Measurements from ENCODE around the gene MFSD12. TPM values are rescaled to one million over a fixed set of nuclear protein-coding genes. Genes with fewer than 3 reads are reported as not detected.

Gene MFSD12
- total and polyA plus RNA-seq, 4 donors, result 25.5 to 78.4 (median 62.2) TPM

DNA sequence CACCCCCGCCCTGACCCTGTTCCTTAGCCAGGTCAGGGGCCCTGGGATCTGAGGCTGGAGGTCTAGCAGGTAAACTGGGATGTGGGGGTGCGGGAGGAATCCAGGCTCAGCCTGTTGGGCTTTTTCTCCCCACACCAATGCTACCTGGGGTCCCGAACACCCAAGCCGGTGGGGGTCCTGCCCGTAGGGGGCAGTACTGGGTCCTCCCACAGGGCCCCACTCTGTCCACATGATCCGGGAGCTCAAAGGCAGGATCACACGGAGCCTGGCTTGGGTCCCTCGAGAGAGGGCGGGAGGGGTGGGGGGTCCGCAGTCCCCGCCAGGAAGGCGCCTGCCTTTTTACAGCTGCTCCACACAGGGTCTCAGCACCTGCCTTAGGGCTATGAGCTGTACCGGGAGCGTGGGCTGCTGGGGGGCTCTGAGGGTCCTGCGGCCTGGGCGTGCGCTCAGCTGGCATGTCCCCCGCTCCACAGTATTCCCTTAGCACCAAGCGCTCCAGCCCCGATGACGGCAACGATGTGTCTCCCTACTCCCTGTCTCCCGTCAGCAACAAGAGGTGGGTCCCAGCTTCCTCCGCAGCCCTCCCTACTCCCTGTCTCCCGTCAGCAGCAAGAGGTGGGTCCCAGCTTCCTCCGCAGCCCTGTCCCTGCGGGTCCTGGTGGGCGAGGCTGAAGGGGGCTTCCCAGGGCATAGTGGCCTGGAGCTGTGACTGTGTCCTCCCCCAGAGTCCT lies 30.7 kb downstream of the MFSD12 start:
- no peak for TF ChIP-seq CTCF (IDR thresholded peaks at IDR 0.05; ENCODE audit: control extremely low read depth, extremely low read depth)
- DNase-seq, result no peak
- 93 to 97% methylated on average over 28 of the region's 28 CpGs for WGBS, 2 donors
- no peak for ATAC-seq (ENCODE audit: insufficient read depth, low FRiP score)
- Histone ChIP-seq H3K4me1 (ENCODE audit: control insufficient read depth in 5 of 5, insufficient read depth in 5 of 5, low read length in 5 of 5) (no peaks in the 10 kb centered on the region), H3K9ac (ENCODE audit: insufficient read depth in 1 of 2, low read length in 2 of 2) (no peak overlapping the region), H3K36me3 (ENCODE audit: control insufficient read depth in 4 of 4, insufficient read depth in 4 of 4, low read length in 4 of 4) (peaks cover 7 to 67% (median 30%) of the 10 kb centered on the region in 4 donors), H3K9me3 (ENCODE audit: control insufficient read depth in 4 of 4, insufficient read depth in 3 of 4, low read length in 3 of 4) (no peaks in the 10 kb centered on the region), H3K27ac (ENCODE audit: low read depth in 1 of 2, low read length in 1 of 2) (no peak overlapping the region), H3K4me3 (no peak overlapping the region), H3K27me3 (ENCODE audit: control insufficient read depth in 3 of 3, insufficient read depth in 3 of 3, low read length in 2 of 3) (no peaks in the 10 kb centered on the region)

DNA sequence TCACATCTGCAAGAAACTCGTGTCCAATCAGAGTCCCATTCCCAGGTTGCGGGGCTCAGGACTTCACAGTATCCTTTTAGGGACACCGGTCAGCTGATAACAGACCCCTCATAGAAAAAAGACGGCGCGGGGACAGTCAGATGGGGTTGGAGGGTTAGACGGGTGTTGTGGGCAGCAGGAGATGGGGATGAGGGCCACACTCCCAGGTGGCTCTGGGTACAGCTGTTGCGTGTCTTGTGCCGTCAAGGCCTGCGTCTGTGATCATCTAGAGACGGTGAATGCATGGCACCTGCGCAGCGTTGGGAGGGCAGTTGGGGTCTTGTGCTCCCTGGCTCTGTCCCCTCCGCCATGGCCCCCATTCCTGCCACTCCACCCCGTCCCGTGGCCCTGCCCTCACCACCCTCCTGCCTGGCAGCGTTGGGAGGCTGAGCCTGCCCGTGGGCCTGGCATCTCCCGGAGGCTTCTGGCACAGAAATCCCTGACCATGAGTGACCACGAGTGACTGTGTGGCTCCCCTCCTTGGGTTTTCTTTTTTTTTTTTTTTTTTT lies 32.4 kb downstream of the MFSD12 start:
- DNase-seq, result no peak
- no peak for TF ChIP-seq CTCF (IDR thresholded peaks at IDR 0.05; ENCODE audit: control extremely low read depth, extremely low read depth)
- H3K9me3 ChIP-seq (ENCODE audit: control insufficient read depth in 4 of 4, insufficient read depth in 3 of 4, low read length in 3 of 4), result peaks cover 0 to 1% (median 0%) of the 10 kb centered on the region in 4 donors
- H3K36me3 ChIP-seq (ENCODE audit: control insufficient read depth in 4 of 4, insufficient read depth in 4 of 4, low read length in 4 of 4), result peaks cover 3 to 54% (median 26%) of the 10 kb centered on the region in 4 donors
- no peak overlapping the region for H3K9ac ChIP-seq (ENCODE audit: insufficient read depth in 1 of 2, low read length in 2 of 2)
- WGBS, 2 donors, result 95 to 96% methylated on average over 20 of the region's 20 CpGs
- H3K27ac ChIP-seq (ENCODE audit: low read depth in 1 of 2, low read length in 1 of 2), result no peak overlapping the region
- H3K4me1 ChIP-seq (ENCODE audit: control insufficient read depth in 5 of 5, insufficient read depth in 5 of 5, low read length in 5 of 5), result no peaks in the 10 kb centered on the region
- H3K27me3 ChIP-seq (ENCODE audit: control insufficient read depth in 3 of 3, insufficient read depth in 3 of 3, low read length in 2 of 3), result no peaks in the 10 kb centered on the region
- H3K4me3 ChIP-seq, result no peak overlapping the region
- no peak for ATAC-seq (ENCODE audit: insufficient read depth, low FRiP score)

DNA sequence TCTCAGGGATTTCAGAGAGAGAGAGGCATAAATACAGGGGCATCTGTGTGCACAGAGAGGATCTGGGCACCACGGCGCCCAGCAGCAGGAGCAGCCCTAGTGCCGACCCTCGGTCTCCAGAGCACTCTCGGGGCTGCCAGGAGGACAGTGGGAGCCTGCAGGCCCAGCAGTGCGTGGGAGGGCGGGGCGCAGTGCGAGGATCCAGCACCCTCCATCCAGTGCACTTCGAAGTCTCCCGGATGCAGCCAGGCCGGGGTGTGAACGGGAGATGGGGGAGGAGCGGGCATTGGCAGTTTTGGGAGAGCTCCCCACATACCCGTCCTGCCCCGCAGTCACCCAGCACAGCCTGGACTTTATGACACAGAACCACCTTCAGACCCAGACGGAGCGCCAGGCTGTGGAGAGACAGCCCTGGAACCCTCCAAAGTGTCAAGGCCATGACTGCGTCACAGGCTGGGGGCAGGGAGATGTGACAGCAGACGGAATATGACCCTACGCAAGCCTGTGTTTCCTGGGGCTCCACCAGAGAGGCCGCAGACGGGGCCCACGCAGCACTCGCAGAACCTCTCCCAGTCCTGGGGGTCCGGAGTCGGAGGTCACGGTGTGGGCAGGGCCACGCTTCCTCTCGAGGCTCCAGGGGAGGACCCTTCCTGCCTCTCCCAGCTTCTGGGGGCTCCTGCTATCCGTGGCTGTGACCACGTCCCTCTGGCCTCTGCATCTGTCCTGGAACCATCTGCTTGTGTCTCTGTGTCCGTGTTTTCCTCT lies 33.1 kb downstream of the MFSD12 start:
- 95% methylated on average over 33 of the region's 33 CpGs for WGBS, 2 donors
- TF ChIP-seq CTCF (IDR thresholded peaks at IDR 0.05; ENCODE audit: control extremely low read depth, extremely low read depth), result no peak
- ATAC-seq (ENCODE audit: insufficient read depth, low FRiP score) (no peak), DNase-seq (no peak)
- Histone ChIP-seq H3K4me3 (no peak overlapping the region), H3K27me3 (ENCODE audit: control insufficient read depth in 3 of 3, insufficient read depth in 3 of 3, low read length in 2 of 3) (no peaks in the 10 kb centered on the region), H3K9ac (ENCODE audit: insufficient read depth in 1 of 2, low read length in 2 of 2) (no peak overlapping the region), H3K4me1 (ENCODE audit: control insufficient read depth in 5 of 5, insufficient read depth in 5 of 5, low read length in 5 of 5) (no peaks in the 10 kb centered on the region), H3K9me3 (ENCODE audit: control insufficient read depth in 4 of 4, insufficient read depth in 3 of 4, low read length in 3 of 4) (peaks cover 0 to 1% (median 0%) of the 10 kb centered on the region in 4 donors), H3K36me3 (ENCODE audit: control insufficient read depth in 4 of 4, insufficient read depth in 4 of 4, low read length in 4 of 4) (peaks cover 3 to 59% (median 27%) of the 10 kb centered on the region in 4 donors), H3K27ac (ENCODE audit: low read depth in 1 of 2, low read length in 1 of 2) (no peak overlapping the region)

All from lung (tissue), 12 donors.